Stimulated activated CD8-positive, alpha-beta memory T cell treated with anti-CD3 and anti-CD28 coated beads, Interleukin-4, amount 100 ng/mL, for 48 hours (primary cell): Measurements from ENCODE around the gene SAMD11.
A peak's percentile ranks its signal among the peaks of the same experiment; 100 is the strongest.

Source experiments
- DNase-seq: peaks from one replicate; pipeline ENCODE4 v3.0.0-alpha.2; 2020

Gene SAMD11

DNA sequence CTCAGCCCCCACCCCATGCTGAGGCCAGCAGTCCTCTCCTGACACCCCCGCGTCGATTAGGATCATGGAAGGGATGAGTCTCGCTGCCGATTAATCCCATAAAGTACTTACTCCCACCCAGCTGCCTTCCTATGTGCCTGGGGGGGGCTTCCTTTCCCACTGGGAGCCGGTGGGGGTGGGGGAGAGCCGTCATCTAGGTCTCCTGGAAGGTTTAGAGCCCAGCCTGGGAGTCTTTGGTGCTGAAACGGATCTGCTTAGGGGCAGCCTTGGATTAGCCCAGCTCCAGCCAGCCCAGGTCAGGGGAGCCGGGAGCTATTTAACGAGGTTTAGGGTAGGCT lies 9.8 kb downstream of the SAMD11 start:
- DNase-seq = no peak

- no peak for DNase-seq
Observed at GRCh38 chr1:934991-935750, 11.4 kb downstream of the SAMD11 start.

DNA sequence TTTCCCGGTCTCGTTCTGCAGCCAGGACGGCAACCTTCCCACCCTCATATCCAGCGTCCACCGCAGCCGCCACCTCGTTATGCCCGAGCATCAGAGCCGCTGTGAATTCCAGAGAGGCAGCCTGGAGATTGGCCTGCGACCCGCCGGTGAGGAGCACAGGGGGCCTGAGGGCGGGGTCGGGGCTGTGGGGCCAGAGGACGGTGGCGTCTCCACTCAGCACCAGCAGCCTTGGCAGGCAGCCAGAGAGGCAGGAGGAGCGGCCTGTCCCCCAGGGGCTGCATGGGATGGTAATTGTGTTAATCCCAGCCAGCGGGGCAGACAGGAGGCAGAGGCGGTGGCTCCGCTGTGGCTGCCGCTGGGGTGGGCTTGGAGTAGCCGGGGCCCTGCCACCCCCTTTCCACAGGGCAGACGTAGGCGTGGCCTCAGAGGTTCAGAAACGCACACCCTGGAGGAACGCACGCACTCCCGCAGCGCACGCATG lies 12.1 kb downstream of the SAMD11 start:
- no peak for DNase-seq

- DNase-seq = no peak
Observed at GRCh38 chr1:936348-937264, 12.9 kb downstream of the SAMD11 start.

DNA sequence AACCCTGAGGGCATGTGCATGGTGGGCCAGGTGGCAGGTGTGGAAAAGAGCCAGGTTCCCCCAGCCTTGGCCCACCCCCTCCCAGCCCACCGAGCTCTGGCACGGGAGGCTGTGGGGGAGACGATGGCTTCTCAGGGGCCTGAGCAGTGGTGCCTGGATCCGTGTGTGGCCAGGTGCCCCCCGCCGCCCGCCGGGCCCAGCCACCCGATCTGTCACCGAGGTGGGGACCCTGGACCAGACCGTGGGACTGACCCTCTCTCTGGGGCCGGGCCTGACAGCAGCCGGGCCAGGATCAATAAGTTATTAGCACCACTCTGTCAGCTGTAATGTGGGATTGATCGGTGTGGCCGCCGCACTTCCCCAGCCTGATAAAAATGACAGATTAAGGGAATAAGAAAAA lies 13.8 kb downstream of the SAMD11 start:
- DNase-seq = no peak

DNA sequence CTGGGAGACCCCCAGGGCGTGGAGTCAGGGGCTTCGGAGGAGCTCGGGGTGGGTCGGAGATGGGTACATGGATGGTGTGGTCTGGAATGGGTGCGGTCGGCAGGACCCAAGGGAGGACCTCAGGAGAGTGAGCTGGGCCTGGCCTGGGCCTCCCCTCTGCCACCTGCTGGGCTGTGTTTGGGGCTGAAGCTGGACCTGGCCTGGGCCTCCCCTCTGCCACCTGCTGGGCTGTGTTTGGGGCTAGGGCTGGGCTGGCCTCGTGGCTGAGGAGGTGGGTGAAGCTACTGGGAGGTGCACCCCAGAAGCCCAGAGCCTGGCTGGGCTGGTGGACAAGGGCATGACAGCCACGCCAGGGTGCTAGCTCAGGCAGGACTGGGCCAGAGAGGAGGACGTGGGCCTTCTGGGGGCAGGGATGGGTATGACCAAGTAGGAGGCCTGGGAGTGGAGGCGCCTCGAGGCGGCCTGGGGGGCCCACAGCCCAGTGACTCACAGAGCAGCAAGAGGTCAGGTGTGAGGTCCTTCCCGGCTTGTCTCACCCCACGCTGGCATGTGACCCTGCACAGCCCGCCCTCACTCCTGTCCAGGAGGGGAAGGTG lies 14.5 kb downstream of the SAMD11 start:
- no peak for DNase-seq

DNA sequence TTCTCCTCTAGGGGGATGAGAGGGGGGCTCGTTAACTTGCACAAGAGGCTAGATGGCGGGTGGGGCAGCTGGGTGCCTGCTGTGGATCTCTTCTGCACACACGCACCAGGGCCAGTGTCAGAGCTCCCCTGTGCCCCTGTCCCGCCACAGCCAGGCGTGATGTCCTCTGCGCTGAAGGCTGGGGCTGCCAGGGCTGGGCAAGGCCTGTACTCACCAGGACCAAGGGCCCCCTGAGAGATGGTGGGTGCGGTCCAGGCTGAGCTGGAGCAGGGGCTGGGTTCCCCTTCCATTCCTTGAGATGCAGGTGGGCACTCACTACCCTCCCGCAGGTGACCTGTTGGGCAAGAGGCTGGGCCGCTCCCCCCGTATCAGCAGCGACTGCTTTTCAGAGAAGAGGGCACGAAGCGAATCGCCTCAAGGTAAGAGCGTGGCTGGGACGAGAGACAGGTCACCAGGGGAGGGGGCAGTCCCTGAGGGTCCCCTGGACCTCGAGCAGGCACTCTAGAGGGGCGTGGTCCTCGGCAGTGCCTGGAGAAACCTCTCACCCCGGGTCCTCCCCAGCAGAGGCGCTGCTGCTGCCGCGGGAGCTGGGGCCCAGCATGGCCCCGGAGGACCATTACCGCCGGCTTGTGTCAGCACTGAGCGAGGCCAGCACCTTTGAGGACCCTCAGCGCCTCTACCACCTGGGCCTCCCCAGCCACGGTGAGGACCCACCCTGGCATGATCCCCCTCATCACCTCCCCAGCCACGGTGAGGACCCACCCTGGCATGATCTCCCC lies 15.2 kb downstream of the SAMD11 start:
- no peak for DNase-seq

- no peak for DNase-seq
Observed at GRCh38 chr1:939511-940106, 15.9 kb downstream of the SAMD11 start.

GRCh38 chr1:940107-941014 lies 16.6 kb downstream of the SAMD11 start:
- no peak for DNase-seq

GRCh38 chr1:941015-941587 lies 17.4 kb downstream of the SAMD11 start:
- no peak for DNase-seq

DNA sequence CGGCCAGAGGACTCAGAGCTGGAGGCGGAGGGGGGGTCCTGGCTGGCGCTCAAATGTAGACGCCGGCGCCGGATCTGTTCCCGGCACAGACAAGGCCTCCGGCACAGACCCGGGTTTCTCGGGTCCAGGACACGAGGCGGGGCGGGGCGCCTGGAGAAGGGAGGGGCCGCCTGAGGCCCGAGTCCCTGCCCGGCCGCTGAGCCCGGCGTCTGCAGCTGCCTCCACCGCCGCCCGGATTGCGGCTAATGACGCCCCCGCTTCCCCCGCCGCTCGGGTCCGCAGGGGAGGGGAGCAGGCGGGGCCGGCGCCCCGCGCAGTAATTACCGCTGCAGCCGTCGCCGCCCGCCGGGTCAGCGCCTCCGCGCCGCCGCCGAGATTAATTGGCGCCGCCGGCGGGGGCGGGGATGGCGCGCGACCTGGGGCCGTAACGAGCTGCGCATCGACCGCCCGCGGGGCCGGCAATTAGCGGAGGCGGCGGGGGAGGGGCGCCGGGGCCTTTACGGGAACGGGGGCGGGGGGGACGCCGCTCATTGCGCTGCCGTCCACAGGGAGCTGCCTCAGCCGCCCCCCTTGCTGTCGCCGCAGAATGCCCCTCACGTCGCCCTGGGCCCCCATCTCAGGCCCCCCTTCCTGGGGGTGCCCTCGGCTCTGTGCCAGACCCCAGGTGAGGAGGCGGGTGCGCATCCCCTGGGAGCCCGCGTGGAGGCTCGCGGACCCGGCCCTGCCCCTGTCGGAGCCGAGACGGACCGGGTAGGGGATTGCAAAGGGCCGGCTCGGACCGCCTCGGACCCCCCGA lies 18.1 kb downstream of the SAMD11 start:
- DNase-seq = peak; percentile 54

DNA sequence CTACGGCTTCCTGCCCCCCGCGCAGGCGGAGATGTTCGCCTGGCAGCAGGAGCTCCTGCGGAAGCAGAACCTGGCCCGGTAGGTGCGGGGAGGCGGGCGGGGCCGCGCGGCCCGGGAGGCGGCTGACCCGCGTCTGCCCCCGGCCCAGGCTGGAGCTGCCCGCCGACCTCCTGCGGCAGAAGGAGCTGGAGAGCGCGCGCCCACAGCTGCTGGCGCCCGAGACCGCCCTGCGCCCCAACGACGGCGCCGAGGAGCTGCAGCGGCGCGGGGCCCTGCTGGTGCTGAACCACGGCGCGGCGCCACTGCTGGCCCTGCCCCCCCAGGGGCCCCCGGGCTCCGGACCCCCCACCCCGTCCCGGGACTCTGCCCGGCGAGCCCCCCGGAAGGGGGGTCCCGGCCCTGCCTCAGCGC lies 18.7 kb downstream of the SAMD11 start:
- no peak for DNase-seq

- no peak for DNase-seq
Observed at GRCh38 chr1:942864-943533, 19.3 kb downstream of the SAMD11 start.

DNA sequence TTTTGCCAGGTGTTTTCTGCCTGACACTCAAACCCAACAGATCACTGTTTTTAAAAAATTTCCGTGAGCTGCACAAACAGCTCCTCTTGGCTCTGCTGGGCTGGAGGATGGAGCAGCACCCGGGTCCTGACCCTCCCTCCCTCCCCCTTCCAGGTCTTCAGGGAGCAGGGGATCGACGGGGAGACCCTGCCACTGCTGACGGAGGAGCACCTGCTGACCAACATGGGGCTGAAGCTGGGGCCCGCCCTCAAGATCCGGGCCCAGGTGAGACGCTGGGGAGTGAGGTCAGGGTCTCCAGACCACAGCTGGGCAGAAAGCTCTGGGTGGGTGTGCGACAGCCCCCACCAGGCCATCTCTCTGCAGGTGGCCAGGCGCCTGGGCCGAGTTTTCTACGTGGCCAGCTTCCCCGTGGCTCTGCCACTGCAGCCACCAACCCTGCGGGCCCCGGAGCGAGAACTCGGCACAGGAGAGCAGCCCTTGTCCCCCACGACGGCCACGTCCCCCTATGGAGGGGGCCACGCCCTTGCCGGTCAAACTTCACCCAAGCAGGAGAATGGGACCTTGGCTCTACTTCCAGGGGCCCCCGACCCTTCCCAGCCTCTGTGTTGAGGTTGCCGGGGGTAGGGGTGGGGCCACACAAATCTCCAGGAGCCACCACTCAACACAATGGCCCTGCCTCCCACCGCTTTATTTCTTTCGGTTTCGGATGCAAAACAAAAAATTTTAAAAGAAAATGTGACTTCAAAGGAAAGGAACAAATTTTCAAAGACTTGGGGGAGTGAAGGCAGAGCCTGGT lies 20.0 kb downstream of the SAMD11 start:
- DNase-seq = no peak

DNA sequence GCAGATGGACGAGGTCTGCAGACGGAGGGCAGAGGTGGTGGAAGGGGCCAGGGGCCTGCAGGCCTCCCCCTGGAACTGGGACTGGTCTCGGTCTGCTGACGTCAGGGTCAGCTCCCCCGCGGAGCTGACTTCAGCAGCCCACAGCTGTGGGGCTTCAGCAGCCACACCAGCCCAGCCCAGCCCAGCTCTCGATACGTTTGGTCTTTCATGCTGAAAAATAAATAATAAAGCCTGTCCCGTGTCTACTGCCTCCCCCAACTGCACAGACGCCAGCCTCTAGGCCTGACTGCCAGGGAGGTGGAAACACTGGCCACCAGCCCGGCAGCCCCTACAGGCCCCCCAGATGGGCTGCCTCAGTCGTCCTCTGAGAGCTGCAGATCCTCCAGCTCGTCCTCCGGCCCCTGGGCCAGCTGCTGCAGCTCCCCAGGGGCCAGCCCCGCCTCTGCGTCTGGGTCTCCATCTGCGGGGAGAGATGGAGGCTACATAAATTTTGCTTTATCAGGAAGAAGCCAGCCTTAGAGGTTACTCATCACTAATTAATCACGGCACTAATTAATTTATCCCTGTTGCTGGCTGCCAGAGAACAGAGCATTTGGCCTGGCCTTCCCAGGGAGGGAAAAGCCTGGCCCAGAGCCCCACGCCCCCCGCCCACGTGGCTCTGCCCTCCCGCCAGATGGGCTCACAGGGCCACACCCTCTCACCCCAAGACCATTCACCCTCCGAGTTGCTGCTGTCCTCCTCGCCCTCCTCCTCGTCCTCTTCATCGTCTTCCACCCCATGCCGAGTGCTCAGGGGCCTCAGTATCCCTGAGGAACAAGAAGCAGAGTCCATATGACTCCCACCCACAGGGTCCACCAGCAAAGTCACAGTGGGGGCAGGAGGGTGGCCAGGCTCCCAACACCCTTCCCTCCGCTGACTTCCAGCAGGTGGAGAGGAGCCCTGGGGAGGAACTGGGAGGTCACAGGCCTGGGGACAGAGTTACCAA lies 20.9 kb downstream of the SAMD11 start:
- DNase-seq = no peak

- DNase-seq = no peak
Observed at GRCh38 chr1:945688-946556, 22.2 kb downstream of the SAMD11 start.
